ENCODE results near the gene TCL1B.

TCL1B gene

GRCh38 chr14:95703341-95703740, 17.1 kb downstream of the TCL1B start:
- POLR2A ChIA-PET = no interaction called here
- Histone ChIP-seq H3K4me3 (ENCODE audit: low read depth, low read length) (no peak overlapping the region), H3K9me3 (ENCODE audit: control insufficient read depth, insufficient read depth, low read depth, low read length) (no peaks in the 10 kb centered on the region), H3K27ac (ENCODE audit: extremely low read depth, low read depth, low read length) (no peak overlapping the region), H3K4me1 (ENCODE audit: control insufficient read depth, insufficient read depth, low read length) (peaks cover 19% of the 10 kb centered on the region), H3K36me3 (ENCODE audit: control insufficient read depth in 2 of 2, insufficient read depth in 1 of 2, low read length in 2 of 2) (no peaks in the 10 kb centered on the region)
- CTCF ChIA-PET = no interaction called here
- TF ChIP-seq ZNF133 (tag by site-specific recombination; IDR thresholded peaks at IDR 0.05) (peak; percentile 91), ZNF211 (tag by site-specific recombination; IDR thresholded peaks at IDR 0.05; ENCODE audit: low read depth) (no peak)

- H3K36me3 ChIP-seq (ENCODE audit: control insufficient read depth in 2 of 2, insufficient read depth in 1 of 2, low read length in 2 of 2) = no peaks in the 10 kb centered on the region
- no peaks in the 10 kb centered on the region for H3K9me3 ChIP-seq (ENCODE audit: control insufficient read depth, insufficient read depth, low read depth, low read length)
- H3K4me3 ChIP-seq (ENCODE audit: low read depth, low read length) = no peak overlapping the region
- H3K27ac ChIP-seq (ENCODE audit: extremely low read depth, low read depth, low read length) = no peak overlapping the region
- ChIA-PET CTCF (interaction anchor here (0.5 kb wide), 1 partner anchor 9 kb away, joined by 3 read pairs; no protein-coding TSS in a partner anchor), POLR2A (no interaction called here)
- peaks cover 19% of the 10 kb centered on the region for H3K4me1 ChIP-seq (ENCODE audit: control insufficient read depth, insufficient read depth, low read length)
- no peak for TF ChIP-seq ZNF354C (tag by site-specific recombination; IDR thresholded peaks at IDR 0.05; ENCODE audit: borderline replicate concordance, low read depth)
- no peak for TF ChIP-seq ZNF768 (tag by site-specific recombination; IDR thresholded peaks at IDR 0.05)
- no peak for TF ChIP-seq ZNF140 (tag by site-specific recombination; IDR thresholded peaks at IDR 0.05)
- no peak for TF ChIP-seq KLF1 (tag by site-specific recombination; IDR thresholded peaks at IDR 0.05)
- no peak for TF ChIP-seq RBAK (tag by site-specific recombination; IDR thresholded peaks at IDR 0.05)
- TF ChIP-seq ZNF514 (tag by site-specific recombination; IDR thresholded peaks at IDR 0.05) = no peak
- no peak for TF ChIP-seq ZNF701 (tag by site-specific recombination; IDR thresholded peaks at IDR 0.05)
- no peak for TF ChIP-seq ZNF169 (tag by site-specific recombination; IDR thresholded peaks at IDR 0.05)
- no peak for TF ChIP-seq ZNF175 (tag by site-specific recombination; IDR thresholded peaks at IDR 0.05)
- no peak for TF ChIP-seq ZBTB11 (tag by site-specific recombination; conservative IDR thresholded peaks at IDR 0.05; ENCODE audit: low read depth)
- no peak for TF ChIP-seq REST (tag by site-specific recombination; IDR thresholded peaks at IDR 0.05)
- TF ChIP-seq BCL11A (tag by site-specific recombination; IDR thresholded peaks at IDR 0.05; ENCODE audit: low read depth) = no peak
- TF ChIP-seq ATF2 (tag by site-specific recombination; IDR thresholded peaks at IDR 0.05; ENCODE audit: low read depth) = no peak
- no peak for TF ChIP-seq ZNF433 (tag by site-specific recombination; IDR thresholded peaks at IDR 0.05; ENCODE audit: low read depth)
- no peak for TF ChIP-seq ZNF488 (tag by site-specific recombination; IDR thresholded peaks at IDR 0.05)
- TF ChIP-seq ZNF266 (tag by site-specific recombination; IDR thresholded peaks at IDR 0.05; ENCODE audit: low read depth) = no peak
- TF ChIP-seq ELK4 (IDR thresholded peaks at IDR 0.05; ENCODE audit: borderline replicate concordance, low read depth, low read length) = no peak
- TF ChIP-seq ZBTB20 (tag by site-specific recombination; IDR thresholded peaks at IDR 0.05) = no peak
Observed at GRCh38 chr14:95703805-95704204, 17.6 kb downstream of the TCL1B start.
